HG03108 (cell line): ENCODE data around the gene HAPLN3.

Source experiments
- ATAC-seq: cut with Tn5 transposase; IDR thresholded peaks from one replicate; pipeline ENCODE4 v1.9.1; 2021; ENCODE audit warnings: moderate library complexity; ENCODE audit not compliant: unreplicated experiment

The HAPLN3 gene

GRCh38 chr15:88896333-88897033 lies 1.1 kb upstream of the HAPLN3 start:
- no peak for ATAC-seq

- no peak for ATAC-seq
Measured at GRCh38 chr15:88894348-88894818, 961 bp downstream of the HAPLN3 start.

DNA sequence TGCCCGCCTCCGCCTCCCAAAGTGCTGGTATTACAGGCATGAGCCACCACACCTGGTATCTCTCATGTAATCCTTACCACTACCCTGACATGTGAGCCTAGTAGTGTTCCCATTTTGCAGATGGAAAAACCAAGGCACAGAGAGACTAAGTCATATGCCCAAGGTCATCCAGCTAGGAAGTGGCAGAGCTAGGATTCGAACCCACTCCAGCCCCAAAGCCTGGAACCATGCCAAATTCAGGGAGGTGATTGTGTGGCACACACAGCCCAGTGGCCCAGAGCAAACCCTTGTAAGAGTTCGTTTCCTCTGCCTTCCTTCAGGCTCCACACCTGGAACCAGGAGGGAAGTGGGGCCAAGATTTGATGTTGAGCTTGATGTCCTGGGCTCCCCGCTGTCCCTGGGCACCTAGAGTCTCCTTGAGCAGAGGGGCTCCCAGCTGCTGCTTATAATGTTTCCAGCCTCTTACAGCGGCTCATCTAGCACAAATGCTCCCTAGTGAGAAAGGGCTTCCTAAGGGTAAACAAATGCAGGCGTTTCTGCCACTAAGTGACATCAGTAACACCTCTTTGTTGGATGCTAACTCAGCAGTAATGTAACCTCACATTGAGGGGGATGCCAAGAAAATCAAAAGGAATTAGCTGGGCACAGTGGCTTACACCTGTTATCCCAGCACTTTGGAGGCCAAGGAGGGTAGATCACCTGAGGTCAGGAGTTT lies 3.6 kb downstream of the HAPLN3 start:
- no peak for ATAC-seq

DNA sequence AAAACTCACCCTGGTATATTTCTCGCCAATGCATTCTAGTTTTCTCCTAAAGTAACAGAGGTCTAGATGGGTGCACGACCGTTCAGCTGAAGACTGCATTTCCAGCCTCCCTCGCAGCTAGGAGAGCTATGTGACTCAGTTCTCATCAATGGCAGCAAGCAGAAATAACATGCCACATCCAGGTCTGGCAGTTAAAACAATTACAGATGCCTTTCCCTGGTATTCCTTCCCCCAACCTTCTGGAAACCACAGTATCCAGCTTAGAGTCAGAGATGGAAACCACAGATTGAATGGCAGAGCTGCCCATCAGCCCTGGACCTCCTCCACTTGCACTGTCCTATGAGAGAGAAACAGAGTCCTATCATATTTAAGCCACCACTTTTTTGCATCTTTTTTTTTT lies 4.8 kb downstream of the HAPLN3 start:
- no peak for ATAC-seq

GRCh38 chr15:88888719-88889118 lies 6.6 kb downstream of the HAPLN3 start:
- no peak for ATAC-seq

- ATAC-seq: no peak
Measured at GRCh38 chr15:88887068-88887580, 8.2 kb downstream of the HAPLN3 start.

DNA sequence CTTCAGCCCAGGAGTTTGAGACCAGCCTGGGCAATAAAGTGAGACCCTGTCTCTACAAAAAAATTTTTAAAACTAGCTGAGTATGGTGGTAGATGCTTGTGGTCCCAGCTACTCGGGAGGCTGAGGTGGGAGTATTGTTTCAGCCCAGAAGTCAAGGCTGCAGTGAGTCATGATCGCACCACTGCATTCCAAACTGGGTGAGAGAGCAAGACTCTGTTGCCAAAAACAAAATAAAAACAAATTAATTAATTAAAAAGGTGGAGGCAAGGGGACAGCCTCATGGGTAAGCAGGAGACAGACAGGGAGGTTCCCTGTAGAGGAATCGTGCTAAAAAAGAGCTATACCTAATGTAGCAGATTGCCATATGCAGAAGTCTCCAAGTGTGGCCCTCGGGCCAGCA lies 12.6 kb downstream of the HAPLN3 start:
- no peak for ATAC-seq

- no peak for ATAC-seq
Measured at GRCh38 chr15:88881775-88882174, 13.6 kb downstream of the HAPLN3 start.

DNA sequence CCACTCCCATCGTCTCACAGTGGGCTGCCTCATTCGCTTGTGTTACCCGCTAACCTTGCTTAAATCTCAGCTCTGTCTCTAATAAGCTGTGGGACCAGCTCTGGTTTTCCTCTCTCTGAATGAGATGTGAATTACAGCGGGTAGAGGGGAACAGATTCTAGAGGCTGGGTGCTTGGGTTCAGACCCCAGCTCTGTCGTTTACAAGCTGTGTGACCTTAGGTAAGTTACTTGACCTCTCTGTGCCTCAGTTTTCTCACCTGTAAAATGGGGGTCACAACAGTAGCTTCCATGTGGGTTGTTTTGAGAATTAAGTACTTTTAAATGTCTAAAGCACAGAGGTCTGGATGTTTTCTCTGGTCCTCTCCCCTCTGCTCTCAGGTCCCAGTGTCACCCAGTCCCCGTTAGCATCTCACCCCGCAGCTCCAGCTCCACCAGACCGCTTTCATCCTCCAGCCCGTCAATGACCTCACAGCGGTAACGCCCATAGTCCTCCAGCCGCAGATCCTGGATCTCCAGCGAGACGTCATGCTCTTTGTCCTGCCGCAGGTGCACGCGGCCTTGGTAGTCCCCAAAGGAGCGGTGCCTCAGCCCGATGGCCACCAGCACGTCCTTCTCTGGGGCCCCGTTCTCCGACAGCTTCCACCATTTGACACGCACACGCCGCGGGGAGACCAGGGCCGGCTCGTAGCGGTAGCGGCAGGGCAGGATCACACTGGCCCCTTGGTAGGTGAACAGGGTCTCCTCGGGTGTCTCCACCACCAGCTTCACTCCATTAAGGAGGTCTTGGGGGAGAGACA lies 14.2 kb downstream of the HAPLN3 start:
- ATAC-seq: no peak

DNA sequence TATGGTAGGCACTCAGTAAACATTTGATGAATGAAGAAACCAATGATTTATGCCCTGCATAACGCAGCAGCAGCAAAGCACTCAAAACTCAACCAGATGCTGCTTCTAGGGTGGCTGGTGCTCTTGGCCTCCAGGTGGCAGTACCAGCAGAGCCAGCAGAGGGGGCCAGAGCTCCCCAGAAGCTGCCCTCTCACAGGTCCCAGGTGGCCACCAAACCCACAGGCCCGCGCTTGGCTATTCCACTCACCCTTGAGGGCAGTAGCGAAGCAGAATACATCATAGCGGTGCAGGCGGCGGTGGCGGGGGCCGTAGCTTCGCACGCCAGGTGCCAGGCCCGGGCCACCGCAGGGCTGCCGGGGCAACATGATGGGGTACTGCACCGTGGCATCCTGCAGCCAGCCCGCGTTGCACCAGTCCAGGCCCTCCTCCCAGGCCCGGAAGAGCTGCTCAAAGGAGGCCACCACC lies 16.6 kb downstream of the HAPLN3 start:
- ATAC-seq: no peak

DNA sequence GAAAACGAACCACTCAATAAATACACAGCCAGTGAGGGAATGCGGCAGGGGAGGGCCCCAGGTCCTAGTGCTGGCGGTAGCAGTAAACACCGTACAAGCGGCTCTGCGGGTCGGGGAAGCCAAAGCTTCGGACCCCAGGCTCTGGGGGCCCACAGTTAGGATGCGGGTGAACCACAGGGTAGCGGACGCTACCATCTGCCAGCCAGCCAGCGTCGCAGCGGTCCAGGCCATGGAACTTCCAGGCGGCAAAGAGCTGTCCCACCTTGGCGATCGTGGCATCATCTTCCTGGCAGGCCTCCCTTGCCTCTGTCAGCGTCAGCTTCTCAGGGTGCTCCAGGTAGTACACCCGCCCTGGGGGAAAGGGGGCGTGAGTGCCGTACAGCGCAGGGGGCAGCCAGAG lies 17.4 kb downstream of the HAPLN3 start:
- no peak for ATAC-seq

GRCh38 chr15:88877415-88877814 lies 17.9 kb downstream of the HAPLN3 start:
- no peak for ATAC-seq

DNA sequence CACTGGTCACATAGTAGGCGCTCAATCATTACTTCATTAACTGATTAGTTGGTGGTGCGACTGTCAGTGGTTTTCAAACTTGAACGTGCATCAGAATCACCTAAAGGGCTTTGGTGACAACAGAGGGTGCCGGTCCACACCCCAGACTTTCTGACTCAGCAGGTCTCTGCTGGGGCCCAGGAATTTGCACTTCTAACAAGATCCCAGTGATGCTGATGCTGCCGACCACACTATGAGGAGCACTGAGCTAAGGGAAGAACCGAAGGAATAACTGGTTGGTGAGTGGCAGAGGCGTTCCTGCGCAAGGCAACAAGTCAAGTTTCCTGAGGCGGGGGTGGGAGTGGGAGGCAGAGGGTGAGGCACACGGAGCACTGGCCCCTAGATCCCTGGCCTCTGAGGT lies 18.8 kb downstream of the HAPLN3 start:
- ATAC-seq: no peak

- no peak for ATAC-seq
Measured at GRCh38 chr15:88874684-88875083, 20.7 kb downstream of the HAPLN3 start.

- ATAC-seq: no peak
Measured at GRCh38 chr15:88874275-88874674, 21.1 kb downstream of the HAPLN3 start.

DNA sequence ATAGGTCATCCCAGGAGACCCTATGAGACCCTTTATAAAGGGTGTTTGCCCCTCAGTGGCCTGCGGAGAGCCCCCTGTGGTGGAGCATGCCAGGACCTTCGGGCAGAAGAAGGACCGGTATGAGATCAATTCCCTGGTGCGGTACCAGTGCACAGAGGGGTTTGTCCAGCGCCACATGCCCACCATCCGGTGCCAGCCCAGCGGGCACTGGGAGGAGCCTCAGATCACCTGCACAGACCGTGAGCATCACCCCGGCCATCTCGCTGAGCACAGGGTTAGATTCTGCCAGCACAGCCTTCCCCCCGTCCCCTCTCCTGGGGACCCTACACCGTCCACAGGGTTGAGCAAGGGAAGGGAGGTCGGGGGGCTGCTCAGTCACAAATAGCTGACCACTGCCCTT lies 21.6 kb downstream of the HAPLN3 start:
- ATAC-seq: no peak

GRCh38 chr15:88872706-88873105 lies 22.6 kb downstream of the HAPLN3 start:
- no peak for ATAC-seq

DNA sequence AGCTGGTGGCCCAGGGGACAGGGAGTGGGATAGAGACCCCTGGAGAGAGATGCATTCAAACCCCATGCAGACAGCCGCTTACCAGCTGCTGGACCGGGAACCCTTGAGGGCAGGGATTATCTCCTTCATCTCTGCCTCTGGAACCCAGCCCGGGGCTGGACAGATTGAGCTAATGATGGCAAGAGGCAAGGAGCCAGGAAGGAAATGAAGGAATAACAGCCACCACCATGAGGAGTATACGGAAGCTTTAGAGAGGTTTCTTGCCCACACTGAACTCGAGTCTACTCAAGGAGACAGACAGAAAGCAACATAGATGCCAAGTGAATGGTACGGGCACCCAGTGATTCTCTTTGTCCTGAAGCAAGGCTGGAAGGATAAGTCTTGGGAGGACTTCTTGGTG lies 23.2 kb downstream of the HAPLN3 start:
- no peak for ATAC-seq

DNA sequence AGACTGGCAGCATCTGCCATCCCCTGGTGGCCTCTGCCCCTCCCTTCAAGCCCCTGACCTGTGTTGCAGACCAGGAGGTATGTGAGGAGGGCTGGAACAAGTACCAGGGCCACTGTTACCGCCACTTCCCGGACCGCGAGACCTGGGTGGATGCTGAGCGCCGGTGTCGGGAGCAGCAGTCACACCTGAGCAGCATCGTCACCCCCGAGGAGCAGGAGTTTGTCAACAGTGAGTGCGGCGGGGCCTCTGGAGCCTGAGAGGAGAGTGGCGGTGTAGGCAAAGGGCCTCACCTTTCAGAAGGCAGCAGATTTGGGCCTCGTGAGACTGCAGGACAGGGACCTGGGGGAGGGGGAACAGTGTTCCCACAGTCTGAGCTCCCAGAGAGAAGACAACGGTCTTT lies 24.0 kb downstream of the HAPLN3 start:
- ATAC-seq: no peak

- ATAC-seq: no peak
Measured at GRCh38 chr15:88866295-88866881, 29.0 kb downstream of the HAPLN3 start.

GRCh38 chr15:88865498-88866099 lies 29.7 kb downstream of the HAPLN3 start:
- ATAC-seq: no peak
